ENCODE data around the gene ME3.
"Not testable (repeated sequence)": the region's sequence is repeated elsewhere in the genome, so short reads cannot be mapped to it uniquely, and the experiment has no call there.

Gene ME3

DNA sequence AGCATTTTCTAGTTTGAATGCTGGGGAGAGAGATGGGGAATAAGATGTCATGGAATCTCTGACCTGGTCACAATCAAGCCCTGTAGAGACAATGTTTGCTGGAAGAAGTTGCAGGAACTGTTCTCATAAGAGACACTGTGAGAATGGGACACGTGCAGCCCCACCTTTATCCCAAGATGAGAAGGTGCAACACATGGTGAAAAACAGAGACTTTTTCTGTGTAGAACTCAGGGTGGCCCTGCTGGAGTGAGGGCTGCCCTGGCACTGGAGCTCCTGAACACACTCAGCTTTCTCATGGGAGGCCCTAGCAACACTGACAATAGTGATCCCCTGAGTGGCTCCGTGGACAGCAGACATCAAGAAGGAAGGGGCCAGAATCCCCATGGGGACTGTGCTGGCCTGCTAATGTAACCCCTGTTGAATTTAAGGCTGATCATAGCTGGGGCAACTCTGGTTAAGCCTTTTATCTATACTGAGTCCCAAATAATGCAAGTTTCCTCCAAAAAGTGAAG is 106.6 kb downstream of the ME3 start:
- Histone ChIP-seq H3K36me3 (ENCODE audit: insufficient read depth, low read depth, low read length) (no peaks in the 10 kb centered on the region), H3K4me1 (ENCODE audit: insufficient read depth, low read length) (no peaks in the 10 kb centered on the region), H3K9me3 (ENCODE audit: insufficient read depth, low read depth, low read length) (no peaks in the 10 kb centered on the region), H3K27me3 (ENCODE audit: insufficient read depth, low read length) (no peaks in the 10 kb centered on the region), H3K27ac (ENCODE audit: low read length) (no peak overlapping the region), H3K9ac (ENCODE audit: low read depth, low read length) (no peak overlapping the region), H3K4me3 (ENCODE audit: low read length) (no peak overlapping the region)

DNA sequence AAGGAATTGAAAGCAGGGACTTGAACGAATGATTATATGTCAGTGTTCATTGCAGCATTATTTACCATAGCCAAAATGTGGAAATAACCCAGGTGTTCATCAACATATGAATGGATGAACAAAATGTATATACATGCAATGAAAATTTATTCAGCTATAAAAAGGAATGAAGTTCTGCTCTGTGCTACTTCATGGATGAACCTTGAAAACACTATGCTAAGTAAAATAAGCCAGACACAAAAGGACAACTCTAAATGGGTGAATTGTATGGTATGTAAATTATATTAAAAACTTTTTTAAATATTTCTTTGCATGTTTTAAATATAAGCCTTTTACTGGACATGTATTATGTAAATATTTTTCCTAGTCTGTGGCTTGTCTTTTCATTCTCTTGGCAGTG is 107.0 kb downstream of the ME3 start:
- Histone ChIP-seq H3K9ac (ENCODE audit: low read depth, low read length) (no peak overlapping the region), H3K4me1 (ENCODE audit: insufficient read depth, low read length) (no peaks in the 10 kb centered on the region), H3K9me3 (ENCODE audit: insufficient read depth, low read depth, low read length) (no peaks in the 10 kb centered on the region), H3K27me3 (ENCODE audit: insufficient read depth, low read length) (no peaks in the 10 kb centered on the region), H3K4me3 (ENCODE audit: low read length) (no peak overlapping the region), H3K36me3 (ENCODE audit: insufficient read depth, low read depth, low read length) (no peaks in the 10 kb centered on the region), H3K27ac (ENCODE audit: low read length) (no peak overlapping the region)

DNA sequence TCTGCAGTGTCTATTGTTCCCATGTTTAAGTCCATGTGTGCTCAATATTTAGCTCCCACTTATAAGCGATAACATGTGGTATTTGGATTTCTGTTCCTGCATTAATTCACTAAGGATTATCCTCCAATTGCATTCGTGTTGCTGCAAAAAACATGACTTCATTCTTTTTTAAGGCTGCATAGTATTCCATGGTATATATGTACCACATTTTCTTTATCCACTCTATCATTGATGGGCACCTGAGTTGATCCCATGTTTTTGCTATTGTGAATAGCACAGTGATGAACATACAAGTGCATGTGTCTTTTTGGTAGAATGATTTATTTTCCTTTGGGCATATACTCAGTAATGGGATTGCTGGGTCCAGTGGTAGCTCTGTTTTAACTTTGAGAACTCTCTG is 109.6 kb downstream of the ME3 start:
- H3K4me1 ChIP-seq (ENCODE audit: insufficient read depth, low read length); H3K9ac ChIP-seq (ENCODE audit: low read depth, low read length); H3K36me3 ChIP-seq (ENCODE audit: insufficient read depth, low read depth, low read length); H3K27me3 ChIP-seq (ENCODE audit: insufficient read depth, low read length); H3K9me3 ChIP-seq (ENCODE audit: insufficient read depth, low read depth, low read length); H3K27ac ChIP-seq (ENCODE audit: low read length); H3K4me3 ChIP-seq (ENCODE audit: low read length): not testable (repeated sequence)

DNA sequence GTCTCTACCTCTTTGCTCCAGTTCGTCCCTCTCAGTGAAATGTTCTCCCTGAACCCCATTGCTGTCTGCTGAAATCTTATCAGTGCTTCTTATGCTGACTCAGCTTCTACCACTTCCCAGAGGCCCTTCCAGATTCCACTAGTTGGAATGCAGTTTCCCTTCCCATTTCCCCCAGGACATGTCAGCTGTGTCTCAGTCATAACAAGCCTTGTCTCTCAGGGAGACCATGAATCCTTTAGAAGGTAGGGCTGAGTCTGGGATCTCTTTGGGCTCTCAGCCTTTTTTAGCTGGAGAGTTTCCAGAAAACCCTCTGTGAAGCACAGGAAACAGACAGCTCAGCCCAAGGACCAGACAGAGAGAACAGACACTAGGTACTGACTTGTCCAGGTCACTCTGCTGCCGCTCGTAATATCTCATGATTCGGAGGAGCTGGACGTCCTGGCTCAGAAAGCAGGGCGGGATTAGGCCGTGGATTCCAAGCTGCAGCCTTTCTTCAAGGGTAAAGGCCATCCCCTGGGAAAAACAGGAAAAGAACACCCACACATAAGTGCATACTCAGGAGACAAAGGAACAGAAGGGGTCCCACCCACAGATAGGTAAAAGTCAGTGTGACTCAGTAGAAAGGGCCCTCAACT is 113.0 kb downstream of the ME3 start:
- no peaks in the 10 kb centered on the region for H3K36me3 ChIP-seq (ENCODE audit: insufficient read depth, low read depth, low read length)
- H3K4me1 ChIP-seq (ENCODE audit: insufficient read depth, low read length): no peaks in the 10 kb centered on the region
- H3K9me3 ChIP-seq (ENCODE audit: insufficient read depth, low read depth, low read length): no peaks in the 10 kb centered on the region
- H3K9ac ChIP-seq (ENCODE audit: low read depth, low read length): no peak overlapping the region
- no peak overlapping the region for H3K27ac ChIP-seq (ENCODE audit: low read length)
- no peaks in the 10 kb centered on the region for H3K27me3 ChIP-seq (ENCODE audit: insufficient read depth, low read length)
- no peak overlapping the region for H3K4me3 ChIP-seq (ENCODE audit: low read length)

DNA sequence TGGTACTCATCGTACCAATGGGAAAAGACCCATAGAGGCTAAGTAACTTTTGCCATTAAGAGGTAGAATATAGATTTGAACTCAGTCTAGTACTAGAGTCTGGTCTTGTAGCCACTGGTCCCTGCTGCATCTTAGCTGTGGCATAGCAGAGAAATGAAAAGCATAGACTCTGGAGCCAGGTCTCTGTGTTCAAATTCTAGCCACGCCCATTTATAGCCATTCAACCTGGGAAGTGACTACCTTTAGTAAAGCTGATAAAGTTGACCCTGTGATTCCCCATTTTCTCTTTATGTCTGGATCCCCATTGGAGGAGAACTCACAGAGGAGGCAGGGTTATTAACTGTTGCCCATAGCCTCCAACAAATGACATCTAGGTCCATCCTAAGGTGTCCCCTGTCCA is 113.6 kb downstream of the ME3 start:
- H3K27ac ChIP-seq (ENCODE audit: low read length): no peak overlapping the region

DNA sequence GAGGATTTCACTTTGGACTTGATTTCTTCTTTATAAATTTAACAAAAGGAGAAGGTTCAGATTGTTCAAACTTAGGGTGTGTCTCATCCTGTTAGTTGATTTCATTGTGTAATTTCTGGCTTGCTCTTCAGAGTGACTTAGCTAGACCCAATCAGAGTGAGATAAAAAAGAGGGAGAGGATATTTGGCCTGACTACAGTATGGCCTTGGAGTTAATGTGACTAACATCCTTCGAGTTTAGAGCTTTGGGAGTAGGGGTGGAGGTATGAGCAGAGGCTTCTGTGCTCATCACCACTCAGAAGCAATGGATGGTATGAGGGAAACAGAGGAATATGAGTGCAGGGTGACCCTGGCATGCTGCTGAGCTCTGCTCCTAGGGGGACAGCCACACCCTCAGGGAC is 114.2 kb downstream of the ME3 start:
- Histone ChIP-seq H3K36me3 (ENCODE audit: insufficient read depth, low read depth, low read length) (no peaks in the 10 kb centered on the region), H3K27ac (ENCODE audit: low read length) (no peak overlapping the region), H3K9me3 (ENCODE audit: insufficient read depth, low read depth, low read length) (no peaks in the 10 kb centered on the region), H3K4me1 (ENCODE audit: insufficient read depth, low read length) (no peaks in the 10 kb centered on the region), H3K9ac (ENCODE audit: low read depth, low read length) (no peak overlapping the region), H3K27me3 (ENCODE audit: insufficient read depth, low read length) (no peaks in the 10 kb centered on the region), H3K4me3 (ENCODE audit: low read length) (no peak overlapping the region)

More for the DNA sequence above, 113.6 kb downstream of the ME3 start:
- no peaks in the 10 kb centered on the region for H3K9me3 ChIP-seq (ENCODE audit: insufficient read depth, low read depth, low read length)
- no peaks in the 10 kb centered on the region for H3K27me3 ChIP-seq (ENCODE audit: insufficient read depth, low read length)
- no peak overlapping the region for H3K9ac ChIP-seq (ENCODE audit: low read depth, low read length)
- H3K36me3 ChIP-seq (ENCODE audit: insufficient read depth, low read depth, low read length): no peaks in the 10 kb centered on the region
- H3K4me1 ChIP-seq (ENCODE audit: insufficient read depth, low read length): no peaks in the 10 kb centered on the region
- no peak overlapping the region for H3K4me3 ChIP-seq (ENCODE audit: low read length)

DNA sequence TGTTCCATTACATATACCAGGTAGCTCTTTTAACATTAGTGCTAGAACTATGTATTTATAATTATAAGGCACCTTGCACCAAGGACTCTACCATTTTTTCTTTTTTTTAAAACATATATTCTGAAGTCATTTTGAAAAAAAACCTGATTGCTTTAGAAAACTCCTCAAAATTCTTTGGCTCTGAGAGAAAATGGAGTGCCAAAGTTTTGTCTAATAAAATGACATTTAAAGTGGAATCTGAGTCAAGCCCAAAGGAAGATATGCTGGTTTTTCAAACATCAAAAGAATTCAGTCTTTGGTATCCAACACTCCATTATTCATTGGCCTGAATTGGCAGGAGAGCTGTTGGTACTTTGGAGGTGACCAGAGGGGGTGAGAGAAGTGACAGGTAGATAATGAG is 116.5 kb downstream of the ME3 start:
- no peaks in the 10 kb centered on the region for H3K9me3 ChIP-seq (ENCODE audit: insufficient read depth, low read depth, low read length)
- H3K4me3 ChIP-seq (ENCODE audit: low read length): no peak overlapping the region

DNA sequence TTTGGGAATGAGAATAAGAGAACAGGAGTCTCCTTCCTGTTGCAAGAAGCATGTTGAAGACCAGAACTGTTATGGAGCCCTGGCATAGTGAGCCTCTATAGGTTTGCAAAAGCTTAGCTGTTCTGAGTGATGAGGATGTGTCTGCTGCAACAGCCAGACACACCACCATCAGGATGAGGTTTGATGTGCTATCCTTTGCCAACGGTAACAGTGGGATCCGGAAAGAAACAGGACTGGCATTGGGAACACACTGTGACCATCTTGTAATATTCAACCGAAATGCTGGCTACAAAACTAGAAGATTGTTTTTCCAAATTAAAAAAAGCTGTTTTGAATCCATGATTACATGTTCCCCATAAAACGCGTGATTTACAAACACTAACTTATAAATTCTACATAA is 117.0 kb downstream of the ME3 start:
- Histone ChIP-seq H3K9me3 (ENCODE audit: insufficient read depth, low read depth, low read length) (no peaks in the 10 kb centered on the region), H3K9ac (ENCODE audit: low read depth, low read length) (no peak overlapping the region), H3K4me1 (ENCODE audit: insufficient read depth, low read length) (no peaks in the 10 kb centered on the region), H3K27me3 (ENCODE audit: insufficient read depth, low read length) (no peaks in the 10 kb centered on the region), H3K4me3 (ENCODE audit: low read length) (no peak overlapping the region), H3K36me3 (ENCODE audit: insufficient read depth, low read depth, low read length) (no peaks in the 10 kb centered on the region), H3K27ac (ENCODE audit: low read length) (no peak overlapping the region)

More for the DNA sequence above, 116.5 kb downstream of the ME3 start:
- Histone ChIP-seq H3K27ac (ENCODE audit: low read length) (no peak overlapping the region), H3K4me1 (ENCODE audit: insufficient read depth, low read length) (no peaks in the 10 kb centered on the region), H3K9ac (ENCODE audit: low read depth, low read length) (no peak overlapping the region), H3K36me3 (ENCODE audit: insufficient read depth, low read depth, low read length) (no peaks in the 10 kb centered on the region), H3K27me3 (ENCODE audit: insufficient read depth, low read length) (no peaks in the 10 kb centered on the region)

DNA sequence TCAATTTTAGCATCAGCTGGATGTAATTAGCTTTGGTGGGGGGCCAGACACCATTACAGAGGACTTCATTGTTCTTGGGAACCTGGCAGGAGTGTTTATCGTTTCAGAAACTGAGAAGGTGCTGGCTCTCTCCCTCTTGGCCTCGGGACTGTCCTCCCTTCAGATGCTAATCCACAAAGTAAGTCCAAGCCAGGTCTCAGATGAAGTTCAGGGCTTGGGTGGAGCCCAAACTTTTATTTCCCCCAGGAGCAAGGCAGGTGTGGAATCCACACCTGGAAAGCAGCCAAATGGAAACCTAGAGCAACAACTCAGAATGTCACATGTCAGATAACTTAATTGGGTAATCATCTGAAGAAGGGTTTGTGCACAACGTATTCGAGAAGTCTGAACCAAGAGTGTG is 119.2 kb downstream of the ME3 start:
- H3K9me3 ChIP-seq (ENCODE audit: insufficient read depth, low read depth, low read length): no peaks in the 10 kb centered on the region
- no peak overlapping the region for H3K4me3 ChIP-seq (ENCODE audit: low read length)
- H3K4me1 ChIP-seq (ENCODE audit: insufficient read depth, low read length): no peaks in the 10 kb centered on the region
- H3K27me3 ChIP-seq (ENCODE audit: insufficient read depth, low read length): no peaks in the 10 kb centered on the region
- no peak overlapping the region for H3K27ac ChIP-seq (ENCODE audit: low read length)
- H3K9ac ChIP-seq (ENCODE audit: low read depth, low read length): no peak overlapping the region
- no peaks in the 10 kb centered on the region for H3K36me3 ChIP-seq (ENCODE audit: insufficient read depth, low read depth, low read length)

DNA sequence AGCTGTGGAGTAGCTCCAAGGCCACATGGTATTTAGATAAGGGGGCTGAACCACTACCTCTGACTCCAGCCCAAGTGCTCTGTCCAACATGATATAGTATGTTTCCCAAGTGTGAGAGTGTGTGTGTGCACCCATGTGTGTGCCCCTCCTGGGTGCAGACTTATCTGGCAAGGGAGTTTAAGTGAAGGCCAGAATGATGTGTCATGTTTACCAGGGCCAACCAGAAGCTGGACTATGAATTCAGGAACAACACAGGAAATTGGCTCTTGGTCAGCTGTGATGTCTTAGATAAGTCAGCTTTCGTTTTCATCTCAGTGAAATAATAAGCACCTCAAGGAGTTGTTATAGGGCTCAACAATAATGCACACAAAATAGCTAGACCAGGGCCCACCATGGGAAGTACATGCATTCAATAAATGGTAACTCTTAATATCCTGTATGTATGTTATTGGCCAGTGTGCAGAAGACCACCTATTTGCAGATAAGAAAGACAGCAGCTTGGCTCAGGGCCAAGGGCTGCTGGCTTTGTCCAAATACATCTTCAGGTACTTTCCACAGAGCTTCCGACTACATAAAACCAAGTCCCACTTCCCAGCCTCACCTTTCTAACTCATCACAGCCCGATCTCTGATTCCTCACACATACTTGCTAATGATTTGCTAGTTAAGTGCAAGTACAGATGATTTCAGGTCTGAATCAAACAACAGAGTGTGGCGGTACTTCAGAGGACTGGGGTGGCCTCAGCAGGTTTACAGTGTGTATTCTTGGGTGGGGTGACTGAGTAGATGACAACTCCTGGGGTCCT is 120.9 kb downstream of the ME3 start:
- Histone ChIP-seq H3K27me3 (ENCODE audit: insufficient read depth, low read length) (no peaks in the 10 kb centered on the region), H3K4me3 (ENCODE audit: low read length) (no peak overlapping the region), H3K4me1 (ENCODE audit: insufficient read depth, low read length) (no peaks in the 10 kb centered on the region), H3K36me3 (ENCODE audit: insufficient read depth, low read depth, low read length) (no peaks in the 10 kb centered on the region), H3K9me3 (ENCODE audit: insufficient read depth, low read depth, low read length) (no peaks in the 10 kb centered on the region), H3K27ac (ENCODE audit: low read length) (no peak overlapping the region), H3K9ac (ENCODE audit: low read depth, low read length) (no peak overlapping the region)

DNA sequence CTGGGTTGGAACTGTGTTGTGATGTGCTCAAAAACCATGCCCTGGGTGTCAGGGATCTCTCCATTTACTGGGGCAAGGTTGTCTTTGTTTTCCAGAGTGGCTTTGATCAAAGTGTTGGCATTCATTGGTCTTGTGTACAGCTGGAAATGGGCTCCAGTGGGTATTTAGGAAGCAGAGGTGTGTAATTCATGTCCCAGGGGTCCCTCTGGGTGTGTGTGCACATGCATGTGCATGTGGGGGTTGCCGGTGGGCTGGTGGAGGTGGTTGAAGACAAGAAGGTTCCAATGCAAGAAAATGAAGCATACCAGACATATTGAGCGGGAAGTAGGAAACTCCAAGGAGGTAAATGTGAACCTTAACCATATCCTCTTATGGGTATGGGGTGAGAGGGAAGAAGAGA is 121.7 kb downstream of the ME3 start:
- H3K9ac ChIP-seq (ENCODE audit: low read depth, low read length): no peak overlapping the region
- H3K9me3 ChIP-seq (ENCODE audit: insufficient read depth, low read depth, low read length): no peaks in the 10 kb centered on the region
- H3K27me3 ChIP-seq (ENCODE audit: insufficient read depth, low read length): no peaks in the 10 kb centered on the region
- H3K4me3 ChIP-seq (ENCODE audit: low read length): no peak overlapping the region
- H3K36me3 ChIP-seq (ENCODE audit: insufficient read depth, low read depth, low read length): no peaks in the 10 kb centered on the region
- no peaks in the 10 kb centered on the region for H3K4me1 ChIP-seq (ENCODE audit: insufficient read depth, low read length)
- no peak overlapping the region for H3K27ac ChIP-seq (ENCODE audit: low read length)

DNA sequence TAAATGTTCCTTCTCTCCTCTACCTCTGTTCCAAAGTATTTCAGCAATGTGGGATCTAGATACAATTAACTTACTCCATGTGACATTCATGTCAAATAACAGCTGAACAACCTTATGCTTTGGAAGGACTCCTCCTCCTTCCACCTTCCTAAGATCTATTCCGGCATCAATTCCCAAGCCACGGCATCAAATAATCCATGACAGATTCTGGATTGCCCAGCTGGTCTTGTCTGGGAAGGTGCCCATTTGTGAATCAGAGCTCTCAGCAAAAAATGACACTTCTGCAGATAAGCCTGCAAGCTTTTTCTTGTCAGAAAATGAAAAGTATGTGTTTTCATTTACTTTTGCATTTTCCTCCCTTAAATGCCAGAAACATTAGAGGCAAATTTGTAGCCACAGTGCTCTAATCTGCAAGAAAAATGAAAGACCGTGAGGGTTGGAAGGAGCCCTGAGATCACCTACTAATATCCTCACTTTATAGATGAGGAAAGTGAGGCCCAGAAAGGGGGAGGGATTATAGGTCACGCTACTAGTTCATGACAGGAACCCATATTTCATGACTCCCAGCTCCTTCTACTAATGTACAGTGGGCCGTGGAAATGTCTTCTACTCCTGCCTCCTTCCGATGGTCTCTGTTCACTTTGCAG is 124.0 kb downstream of the ME3 start:
- Histone ChIP-seq H3K27me3 (ENCODE audit: insufficient read depth, low read length) (no peaks in the 10 kb centered on the region), H3K36me3 (ENCODE audit: insufficient read depth, low read depth, low read length) (no peaks in the 10 kb centered on the region), H3K4me3 (ENCODE audit: low read length) (no peak overlapping the region), H3K9ac (ENCODE audit: low read depth, low read length) (no peak overlapping the region), H3K4me1 (ENCODE audit: insufficient read depth, low read length) (no peaks in the 10 kb centered on the region), H3K9me3 (ENCODE audit: insufficient read depth, low read depth, low read length) (no peaks in the 10 kb centered on the region), H3K27ac (ENCODE audit: low read length) (no peak overlapping the region)
